ENCODE measurements around the gene GLI1. TPM values are rescaled to one million over a fixed set of nuclear protein-coding genes. Genes with fewer than 3 reads are reported as not detected.

The GLI1 gene
- polyA plus RNA-seq, 2 of the 4 experiments (the other 2 are of a cell fraction): 13.1 to 27.3 TPM

DNA sequence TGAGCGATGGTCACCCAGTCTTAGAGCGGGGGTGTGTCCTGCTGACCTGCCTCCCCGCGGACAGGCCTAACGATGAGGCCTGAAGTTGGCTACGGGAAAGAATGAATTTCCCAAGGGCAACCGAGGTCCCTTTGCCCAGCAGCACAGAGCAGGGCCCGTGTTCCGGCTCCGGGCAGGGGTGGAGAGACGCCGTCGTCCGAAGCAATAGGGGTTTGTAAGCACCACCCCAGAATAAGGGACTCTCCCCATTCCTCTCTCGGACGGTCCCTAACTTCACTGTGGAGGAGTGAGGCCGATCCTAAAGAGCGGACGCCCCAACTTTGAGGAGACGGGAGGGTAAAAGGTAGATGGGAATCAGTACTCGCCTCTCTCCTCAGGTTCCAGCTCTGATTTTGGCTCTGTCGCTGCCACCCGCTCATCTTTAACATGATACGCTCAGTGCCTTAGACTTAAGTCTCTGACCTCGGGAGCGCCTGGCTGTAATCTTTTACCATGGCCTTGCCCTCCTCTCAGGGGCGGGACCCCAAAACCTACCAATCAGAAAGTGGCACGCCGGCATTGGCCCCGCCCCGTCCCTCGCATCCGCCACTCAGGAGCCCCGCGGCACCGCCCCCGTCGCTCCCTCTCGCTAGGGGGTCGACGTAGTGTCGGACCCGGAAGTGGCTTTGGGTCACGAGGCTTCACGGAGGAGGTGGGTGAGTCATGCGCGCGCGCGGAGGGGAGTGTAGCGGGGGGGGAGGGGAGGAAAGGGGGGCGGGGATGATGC is 60.7 kb downstream of the GLI1 start, which contains the start of gene DDIT3:
TSS of gene DDIT3 (minus strand) at position 462 of the 766 bp plus-strand sequence. CDS start 3,108 bp downstream, outside the sequence.
- POLR2A ChIA-PET: interaction anchor here (0.6 to 1.7 kb wide), 4 partner anchors 8 to 66 kb away, joined by 3 to 5 read pairs (median 4); partner anchors contain the start of gene GLI1
- CTCF ChIA-PET: interaction anchor here (1.0 to 2.1 kb wide), 2 partner anchors 26 to 62 kb away, joined by 4 to 5 read pairs; partner anchors contain the start of gene DCTN2
- peaks cover 61% of the 10 kb centered on the region for H3K4me1 ChIP-seq
- FAIRE-seq: no peak
- no peaks in the 10 kb centered on the region for H3K9me3 ChIP-seq
- peak; percentile 93 to 99 for DNase-seq (ENCODE audit: low read depth in 1 of 2, low spot score in 1 of 2)
- peak; percentile 41 to 83 for ATAC-seq
- peak within 1 kb of the TSS; percentile 85 for H3K4me3 ChIP-seq
- H3K27ac ChIP-seq: peak within 1 kb of the TSS; percentile 98
- WGBS (ENCODE audit: missing lambda C conversion rate): under 1% methylated on average over 28 of the region's 52 CpGs
- H3K4me2 ChIP-seq: peak within 1 kb of the TSS; percentile 91
- TF ChIP-seq POLR2AphosphoS2 (conservative IDR thresholded peaks at IDR 0.05; ENCODE audit: low read length): peak; percentile 72; the same call in 1 of the 2 replicates
- TF ChIP-seq PHF8 (IDR thresholded peaks at IDR 0.05; ENCODE audit: borderline replicate concordance, low read depth): peak; percentile 98
- TF ChIP-seq CEBPB (IDR thresholded peaks at IDR 0.05): no peak
- no peak; the same call in 1 of the 2 replicates for TF ChIP-seq HOXB5 (CRISPR knock-in tag; IDR thresholded peaks at IDR 0.05)
- TF ChIP-seq, protein P1, sequence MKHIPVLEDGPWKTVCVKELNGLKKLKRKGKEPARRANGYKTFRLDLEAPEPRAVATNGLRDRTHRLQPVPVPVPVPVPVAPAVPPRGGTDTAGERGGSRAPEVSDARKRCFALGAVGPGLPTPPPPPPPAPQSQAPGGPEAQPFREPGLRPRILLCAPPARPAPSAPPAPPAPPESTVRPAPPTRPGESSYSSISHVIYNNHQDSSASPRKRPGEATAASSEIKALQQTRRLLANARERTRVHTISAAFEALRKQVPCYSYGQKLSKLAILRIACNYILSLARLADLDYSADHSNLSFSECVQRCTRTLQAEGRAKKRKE (CRISPR knock-in tag; IDR thresholded peaks at IDR 0.05; ENCODE audit: low read depth): 0 out of 2 replicates have a peak, but pooled peaks have one; percentile 15
- TF ChIP-seq, protein P2, sequence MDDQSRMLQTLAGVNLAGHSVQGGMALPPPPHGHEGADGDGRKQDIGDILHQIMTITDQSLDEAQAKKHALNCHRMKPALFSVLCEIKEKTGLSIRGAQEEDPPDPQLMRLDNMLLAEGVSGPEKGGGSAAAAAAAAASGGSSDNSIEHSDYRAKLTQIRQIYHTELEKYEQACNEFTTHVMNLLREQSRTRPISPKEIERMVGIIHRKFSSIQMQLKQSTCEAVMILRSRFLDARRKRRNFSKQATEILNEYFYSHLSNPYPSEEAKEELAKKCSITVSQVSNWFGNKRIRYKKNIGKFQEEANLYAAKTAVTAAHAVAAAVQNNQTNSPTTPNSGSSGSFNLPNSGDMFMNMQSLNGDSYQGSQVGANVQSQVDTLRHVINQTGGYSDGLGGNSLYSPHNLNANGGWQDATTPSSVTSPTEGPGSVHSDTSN (IDR thresholded peaks at IDR 0.05): no peak; the same call in 1 of the 2 replicates
- TF ChIP-seq HEYL (CRISPR knock-in tag; IDR thresholded peaks at IDR 0.05): no peak
- TF ChIP-seq HDAC2 (IDR thresholded peaks at IDR 0.05): no peak
- TF ChIP-seq SREBF2 (IDR thresholded peaks at IDR 0.05): no peak
- peak; percentile 97 to 98 for TF ChIP-seq JUN (IDR thresholded peaks at IDR 0.05)
- TF ChIP-seq, protein P3, sequence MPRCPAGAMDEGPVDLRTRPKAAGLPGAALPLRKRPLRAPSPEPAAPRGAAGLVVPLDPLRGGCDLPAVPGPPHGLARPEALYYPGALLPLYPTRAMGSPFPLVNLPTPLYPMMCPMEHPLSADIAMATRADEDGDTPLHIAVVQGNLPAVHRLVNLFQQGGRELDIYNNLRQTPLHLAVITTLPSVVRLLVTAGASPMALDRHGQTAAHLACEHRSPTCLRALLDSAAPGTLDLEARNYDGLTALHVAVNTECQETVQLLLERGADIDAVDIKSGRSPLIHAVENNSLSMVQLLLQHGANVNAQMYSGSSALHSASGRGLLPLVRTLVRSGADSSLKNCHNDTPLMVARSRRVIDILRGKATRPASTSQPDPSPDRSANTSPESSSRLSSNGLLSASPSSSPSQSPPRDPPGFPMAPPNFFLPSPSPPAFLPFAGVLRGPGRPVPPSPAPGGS (IDR thresholded peaks at IDR 0.05): peak; percentile 98
- TF ChIP-seq, protein P4, sequence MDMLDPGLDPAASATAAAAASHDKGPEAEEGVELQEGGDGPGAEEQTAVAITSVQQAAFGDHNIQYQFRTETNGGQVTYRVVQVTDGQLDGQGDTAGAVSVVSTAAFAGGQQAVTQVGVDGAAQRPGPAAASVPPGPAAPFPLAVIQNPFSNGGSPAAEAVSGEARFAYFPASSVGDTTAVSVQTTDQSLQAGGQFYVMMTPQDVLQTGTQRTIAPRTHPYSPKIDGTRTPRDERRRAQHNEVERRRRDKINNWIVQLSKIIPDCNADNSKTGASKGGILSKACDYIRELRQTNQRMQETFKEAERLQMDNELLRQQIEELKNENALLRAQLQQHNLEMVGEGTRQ (IDR thresholded peaks at IDR 0.05): peak; percentile 76
- TF ChIP-seq, protein P5, sequence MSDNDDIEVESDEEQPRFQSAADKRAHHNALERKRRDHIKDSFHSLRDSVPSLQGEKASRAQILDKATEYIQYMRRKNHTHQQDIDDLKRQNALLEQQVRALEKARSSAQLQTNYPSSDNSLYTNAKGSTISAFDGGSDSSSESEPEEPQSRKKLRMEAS (IDR thresholded peaks at IDR 0.05): peak; percentile 80
- TF ChIP-seq RFX5 (IDR thresholded peaks at IDR 0.05): peak; percentile 54; the same call in 1 of the 2 replicates
- no peak for TF ChIP-seq KDM1A (IDR thresholded peaks at IDR 0.05; ENCODE audit: low read depth)
- TF ChIP-seq TP53 (CRISPR knock-in tag; IDR thresholded peaks at IDR 0.05): peak; percentile 73; the same call in 1 of the 2 replicates
- TF ChIP-seq, protein P6, sequence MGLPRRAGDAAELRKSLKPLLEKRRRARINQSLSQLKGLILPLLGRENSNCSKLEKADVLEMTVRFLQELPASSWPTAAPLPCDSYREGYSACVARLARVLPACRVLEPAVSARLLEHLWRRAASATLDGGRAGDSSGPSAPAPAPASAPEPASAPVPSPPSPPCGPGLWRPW (IDR thresholded peaks at IDR 0.05): no peak
- TF ChIP-seq, protein P7, sequence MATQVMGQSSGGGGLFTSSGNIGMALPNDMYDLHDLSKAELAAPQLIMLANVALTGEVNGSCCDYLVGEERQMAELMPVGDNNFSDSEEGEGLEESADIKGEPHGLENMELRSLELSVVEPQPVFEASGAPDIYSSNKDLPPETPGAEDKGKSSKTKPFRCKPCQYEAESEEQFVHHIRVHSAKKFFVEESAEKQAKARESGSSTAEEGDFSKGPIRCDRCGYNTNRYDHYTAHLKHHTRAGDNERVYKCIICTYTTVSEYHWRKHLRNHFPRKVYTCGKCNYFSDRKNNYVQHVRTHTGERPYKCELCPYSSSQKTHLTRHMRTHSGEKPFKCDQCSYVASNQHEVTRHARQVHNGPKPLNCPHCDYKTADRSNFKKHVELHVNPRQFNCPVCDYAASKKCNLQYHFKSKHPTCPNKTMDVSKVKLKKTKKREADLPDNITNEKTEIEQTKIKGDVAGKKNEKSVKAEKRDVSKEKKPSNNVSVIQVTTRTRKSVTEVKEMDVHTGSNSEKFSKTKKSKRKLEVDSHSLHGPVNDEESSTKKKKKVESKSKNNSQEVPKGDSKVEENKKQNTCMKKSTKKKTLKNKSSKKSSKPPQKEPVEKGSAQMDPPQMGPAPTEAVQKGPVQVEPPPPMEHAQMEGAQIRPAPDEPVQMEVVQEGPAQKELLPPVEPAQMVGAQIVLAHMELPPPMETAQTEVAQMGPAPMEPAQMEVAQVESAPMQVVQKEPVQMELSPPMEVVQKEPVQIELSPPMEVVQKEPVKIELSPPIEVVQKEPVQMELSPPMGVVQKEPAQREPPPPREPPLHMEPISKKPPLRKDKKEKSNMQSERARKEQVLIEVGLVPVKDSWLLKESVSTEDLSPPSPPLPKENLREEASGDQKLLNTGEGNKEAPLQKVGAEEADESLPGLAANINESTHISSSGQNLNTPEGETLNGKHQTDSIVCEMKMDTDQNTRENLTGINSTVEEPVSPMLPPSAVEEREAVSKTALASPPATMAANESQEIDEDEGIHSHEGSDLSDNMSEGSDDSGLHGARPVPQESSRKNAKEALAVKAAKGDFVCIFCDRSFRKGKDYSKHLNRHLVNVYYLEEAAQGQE (IDR thresholded peaks at IDR 0.05): peak; percentile 44
- TF ChIP-seq CHD2 (IDR thresholded peaks at IDR 0.05; ENCODE audit: low read length, partially characterized antibody): peak; percentile 7
- no peak for TF ChIP-seq EHF (CRISPR knock-in tag; IDR thresholded peaks at IDR 0.05)
- TF ChIP-seq RAD21 (conservative IDR thresholded peaks at IDR 0.05 in 1 of 2, IDR thresholded peaks at IDR 0.05 in 1 of 2): no peak
- TF ChIP-seq CBX8 (IDR thresholded peaks at IDR 0.05): no peak
- TF ChIP-seq SMC3 (IDR thresholded peaks at IDR 0.05): no peak
- TF ChIP-seq, protein P8, sequence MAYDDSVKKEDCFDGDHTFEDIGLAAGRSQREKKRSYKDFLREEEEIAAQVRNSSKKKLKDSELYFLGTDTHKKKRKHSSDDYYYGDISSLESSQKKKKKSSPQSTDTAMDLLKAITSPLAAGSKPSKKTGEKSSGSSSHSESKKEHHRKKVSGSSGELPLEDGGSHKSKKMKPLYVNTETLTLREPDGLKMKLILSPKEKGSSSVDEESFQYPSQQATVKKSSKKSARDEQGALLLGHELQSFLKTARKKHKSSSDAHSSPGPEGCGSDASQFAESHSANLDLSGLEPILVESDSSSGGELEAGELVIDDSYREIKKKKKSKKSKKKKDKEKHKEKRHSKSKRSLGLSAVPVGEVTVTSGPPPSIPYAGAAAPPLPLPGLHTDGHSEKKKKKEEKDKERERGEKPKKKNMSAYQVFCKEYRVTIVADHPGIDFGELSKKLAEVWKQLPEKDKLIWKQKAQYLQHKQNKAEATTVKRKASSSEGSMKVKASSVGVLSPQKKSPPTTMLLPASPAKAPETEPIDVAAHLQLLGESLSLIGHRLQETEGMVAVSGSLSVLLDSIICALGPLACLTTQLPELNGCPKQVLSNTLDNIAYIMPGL (CRISPR knock-in tag; IDR thresholded peaks at IDR 0.05; ENCODE audit: borderline replicate concordance): 0 out of 2 replicates have a peak, but pooled peaks have one; percentile 10
- TF ChIP-seq FOSL2 (IDR thresholded peaks at IDR 0.05): peak; percentile 77; the same call in 1 of the 2 replicates
- TF ChIP-seq FOSL2 (CRISPR knock-in tag; IDR thresholded peaks at IDR 0.05): peak; percentile 97
- TF ChIP-seq TFCP2L1 (CRISPR knock-in tag; IDR thresholded peaks at IDR 0.05): no peak
- TF ChIP-seq NFE2L2 (conservative IDR thresholded peaks at IDR 0.05; ENCODE audit: low read length): 0 out of 2 replicates have a peak, but pooled peaks have one; percentile 1
- TF ChIP-seq ESRRA (IDR thresholded peaks at IDR 0.05; ENCODE audit: borderline replicate concordance, low read length): no peak; the same call in 1 of the 2 replicates
- no peak for TF ChIP-seq RNF2 (IDR thresholded peaks at IDR 0.05; ENCODE audit: borderline replicate concordance, low read depth)
